ENCODE measurements around the gene GNB1L. TPM values are rescaled to one million over a fixed set of nuclear protein-coding genes. Genes with fewer than 3 reads are reported as not detected.

Gene GNB1L
- total and polyA plus RNA-seq, 9 of the 15 experiments (the other 6 are each of a cell fraction or from before 2014, with no cell fraction given) = 0.56 to 50.5 (median 10.2) TPM

DNA sequence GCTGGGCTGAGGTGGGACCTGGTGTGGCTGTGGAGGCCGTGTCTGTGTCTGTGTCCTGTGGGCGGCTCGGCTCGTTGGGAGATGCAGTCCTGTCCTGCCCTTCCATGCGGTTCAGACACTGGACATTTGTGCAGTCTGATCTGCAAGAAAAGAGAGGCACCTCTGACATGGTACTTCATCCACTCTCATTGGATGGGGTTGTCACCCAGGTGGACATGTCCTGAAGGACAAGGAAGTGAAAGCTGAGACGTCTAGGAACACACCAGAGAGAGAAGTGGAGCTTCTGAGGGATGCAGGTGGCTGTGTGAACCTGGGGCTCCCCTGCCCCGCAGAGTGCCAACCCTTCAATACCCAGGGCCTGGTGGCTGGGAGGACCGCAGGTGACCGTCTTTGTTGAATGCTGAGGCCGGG is 75.7 kb downstream of the GNB1L start (continued):
- TF ChIP-seq, protein P1, sequence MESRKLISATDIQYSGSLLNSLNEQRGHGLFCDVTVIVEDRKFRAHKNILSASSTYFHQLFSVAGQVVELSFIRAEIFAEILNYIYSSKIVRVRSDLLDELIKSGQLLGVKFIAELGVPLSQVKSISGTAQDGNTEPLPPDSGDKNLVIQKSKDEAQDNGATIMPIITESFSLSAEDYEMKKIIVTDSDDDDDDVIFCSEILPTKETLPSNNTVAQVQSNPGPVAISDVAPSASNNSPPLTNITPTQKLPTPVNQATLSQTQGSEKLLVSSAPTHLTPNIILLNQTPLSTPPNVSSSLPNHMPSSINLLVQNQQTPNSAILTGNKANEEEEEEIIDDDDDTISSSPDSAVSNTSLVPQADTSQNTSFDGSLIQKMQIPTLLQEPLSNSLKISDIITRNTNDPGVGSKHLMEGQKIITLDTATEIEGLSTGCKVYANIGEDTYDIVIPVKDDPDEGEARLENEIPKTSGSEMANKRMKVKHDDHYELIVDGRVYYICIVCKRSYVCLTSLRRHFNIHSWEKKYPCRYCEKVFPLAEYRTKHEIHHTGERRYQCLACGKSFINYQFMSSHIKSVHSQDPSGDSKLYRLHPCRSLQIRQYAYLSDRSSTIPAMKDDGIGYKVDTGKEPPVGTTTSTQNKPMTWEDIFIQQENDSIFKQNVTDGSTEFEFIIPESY (CRISPR knock-in tag; IDR thresholded peaks at IDR 0.05) = no peak
- TF ChIP-seq ZNF778 (CRISPR knock-in tag; IDR thresholded peaks at IDR 0.05) (no peak), TCF3 (CRISPR knock-in tag; IDR thresholded peaks at IDR 0.05) (no peak), CCAR2 (IDR thresholded peaks at IDR 0.05; ENCODE audit: low read depth, low read length) (no peak), RHOXF2B (CRISPR knock-in tag; conservative IDR thresholded peaks at IDR 0.05) (no peak), NFXL1 (CRISPR knock-in tag; IDR thresholded peaks at IDR 0.05) (no peak), CBX3 (IDR thresholded peaks at IDR 0.05; ENCODE audit: borderline replicate concordance in 1 of 2, low read length in 2 of 2) (no peak), NR4A1 (CRISPR knock-in tag; IDR thresholded peaks at IDR 0.05) (no peak), NR4A1 (tag; IDR thresholded peaks at IDR 0.05) (no peak), NRF1 (conservative IDR thresholded peaks at IDR 0.05 in 1 of 2, IDR thresholded peaks at IDR 0.05 in 1 of 2) (no peak), MCM7 (IDR thresholded peaks at IDR 0.05) (no peak), MAZ (CRISPR knock-in tag; conservative IDR thresholded peaks at IDR 0.05 in 1 of 2, IDR thresholded peaks at IDR 0.05 in 1 of 2) (no peak), ZNF384 (IDR thresholded peaks at IDR 0.05; ENCODE audit: low read depth, low read length) (no peak), KDM4B (IDR thresholded peaks at IDR 0.05; ENCODE audit: borderline replicate concordance in 2 of 2, low read depth in 1 of 2) (peak in 1 of 2 experiments; percentile 62; a peak in 1 of 4 replicates)
- TF ChIP-seq, protein P2, sequence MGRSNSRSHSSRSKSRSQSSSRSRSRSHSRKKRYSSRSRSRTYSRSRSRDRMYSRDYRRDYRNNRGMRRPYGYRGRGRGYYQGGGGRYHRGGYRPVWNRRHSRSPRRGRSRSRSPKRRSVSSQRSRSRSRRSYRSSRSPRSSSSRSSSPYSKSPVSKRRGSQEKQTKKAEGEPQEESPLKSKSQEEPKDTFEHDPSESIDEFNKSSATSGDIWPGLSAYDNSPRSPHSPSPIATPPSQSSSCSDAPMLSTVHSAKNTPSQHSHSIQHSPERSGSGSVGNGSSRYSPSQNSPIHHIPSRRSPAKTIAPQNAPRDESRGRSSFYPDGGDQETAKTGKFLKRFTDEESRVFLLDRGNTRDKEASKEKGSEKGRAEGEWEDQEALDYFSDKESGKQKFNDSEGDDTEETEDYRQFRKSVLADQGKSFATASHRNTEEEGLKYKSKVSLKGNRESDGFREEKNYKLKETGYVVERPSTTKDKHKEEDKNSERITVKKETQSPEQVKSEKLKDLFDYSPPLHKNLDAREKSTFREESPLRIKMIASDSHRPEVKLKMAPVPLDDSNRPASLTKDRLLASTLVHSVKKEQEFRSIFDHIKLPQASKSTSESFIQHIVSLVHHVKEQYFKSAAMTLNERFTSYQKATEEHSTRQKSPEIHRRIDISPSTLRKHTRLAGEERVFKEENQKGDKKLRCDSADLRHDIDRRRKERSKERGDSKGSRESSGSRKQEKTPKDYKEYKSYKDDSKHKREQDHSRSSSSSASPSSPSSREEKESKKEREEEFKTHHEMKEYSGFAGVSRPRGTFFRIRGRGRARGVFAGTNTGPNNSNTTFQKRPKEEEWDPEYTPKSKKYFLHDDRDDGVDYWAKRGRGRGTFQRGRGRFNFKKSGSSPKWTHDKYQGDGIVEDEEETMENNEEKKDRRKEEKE (IDR thresholded peaks at IDR 0.05; ENCODE audit: borderline replicate concordance in 1 of 2, control insufficient read depth in 1 of 2, low read depth in 2 of 2, low read length in 1 of 2) = no peak
- TF ChIP-seq, protein P3, sequence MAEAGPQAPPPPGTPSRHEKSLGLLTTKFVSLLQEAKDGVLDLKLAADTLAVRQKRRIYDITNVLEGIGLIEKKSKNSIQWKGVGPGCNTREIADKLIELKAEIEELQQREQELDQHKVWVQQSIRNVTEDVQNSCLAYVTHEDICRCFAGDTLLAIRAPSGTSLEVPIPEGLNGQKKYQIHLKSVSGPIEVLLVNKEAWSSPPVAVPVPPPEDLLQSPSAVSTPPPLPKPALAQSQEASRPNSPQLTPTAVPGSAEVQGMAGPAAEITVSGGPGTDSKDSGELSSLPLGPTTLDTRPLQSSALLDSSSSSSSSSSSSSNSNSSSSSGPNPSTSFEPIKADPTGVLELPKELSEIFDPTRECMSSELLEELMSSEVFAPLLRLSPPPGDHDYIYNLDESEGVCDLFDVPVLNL (CRISPR knock-in tag; IDR thresholded peaks at IDR 0.05; ENCODE audit: low read depth) = no peak
- TF ChIP-seq, protein P4, sequence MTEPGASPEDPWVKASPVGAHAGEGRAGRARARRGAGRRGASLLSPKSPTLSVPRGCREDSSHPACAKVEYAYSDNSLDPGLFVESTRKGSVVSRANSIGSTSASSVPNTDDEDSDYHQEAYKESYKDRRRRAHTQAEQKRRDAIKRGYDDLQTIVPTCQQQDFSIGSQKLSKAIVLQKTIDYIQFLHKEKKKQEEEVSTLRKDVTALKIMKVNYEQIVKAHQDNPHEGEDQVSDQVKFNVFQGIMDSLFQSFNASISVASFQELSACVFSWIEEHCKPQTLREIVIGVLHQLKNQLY (CRISPR knock-in tag; conservative IDR thresholded peaks at IDR 0.05) = 0 out of 4 replicates have a peak, but pooled peaks of 1 of the 2 experiments have one; percentile 11
- TF ChIP-seq, protein P5, sequence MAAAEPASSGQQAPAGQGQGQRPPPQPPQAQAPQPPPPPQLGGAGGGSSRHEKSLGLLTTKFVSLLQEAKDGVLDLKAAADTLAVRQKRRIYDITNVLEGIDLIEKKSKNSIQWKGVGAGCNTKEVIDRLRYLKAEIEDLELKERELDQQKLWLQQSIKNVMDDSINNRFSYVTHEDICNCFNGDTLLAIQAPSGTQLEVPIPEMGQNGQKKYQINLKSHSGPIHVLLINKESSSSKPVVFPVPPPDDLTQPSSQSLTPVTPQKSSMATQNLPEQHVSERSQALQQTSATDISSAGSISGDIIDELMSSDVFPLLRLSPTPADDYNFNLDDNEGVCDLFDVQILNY (CRISPR knock-in tag; IDR thresholded peaks at IDR 0.05) = no peak
